ENCODE measurements around the gene MALAT1.

- no peak for TF ChIP-seq MAX (IDR thresholded peaks at IDR 0.05)
- TF ChIP-seq REST (IDR thresholded peaks at IDR 0.05; ENCODE audit: low read depth) = no peak
- TF ChIP-seq TAF1 (IDR thresholded peaks at IDR 0.05; ENCODE audit: low read depth) = no peak
- no peak for TF ChIP-seq CEBPB (IDR thresholded peaks at IDR 0.05)
- no peak for TF ChIP-seq EGR1 (IDR thresholded peaks at IDR 0.05)
- no peak for TF ChIP-seq TEAD4 (IDR thresholded peaks at IDR 0.05)
These were observed 39.5 kb downstream of the MALAT1 start for GRCh38 chr11:65538232-65538914.
